Measurements from ENCODE around the gene FUT8.

- TF ChIP-seq, protein P1, sequence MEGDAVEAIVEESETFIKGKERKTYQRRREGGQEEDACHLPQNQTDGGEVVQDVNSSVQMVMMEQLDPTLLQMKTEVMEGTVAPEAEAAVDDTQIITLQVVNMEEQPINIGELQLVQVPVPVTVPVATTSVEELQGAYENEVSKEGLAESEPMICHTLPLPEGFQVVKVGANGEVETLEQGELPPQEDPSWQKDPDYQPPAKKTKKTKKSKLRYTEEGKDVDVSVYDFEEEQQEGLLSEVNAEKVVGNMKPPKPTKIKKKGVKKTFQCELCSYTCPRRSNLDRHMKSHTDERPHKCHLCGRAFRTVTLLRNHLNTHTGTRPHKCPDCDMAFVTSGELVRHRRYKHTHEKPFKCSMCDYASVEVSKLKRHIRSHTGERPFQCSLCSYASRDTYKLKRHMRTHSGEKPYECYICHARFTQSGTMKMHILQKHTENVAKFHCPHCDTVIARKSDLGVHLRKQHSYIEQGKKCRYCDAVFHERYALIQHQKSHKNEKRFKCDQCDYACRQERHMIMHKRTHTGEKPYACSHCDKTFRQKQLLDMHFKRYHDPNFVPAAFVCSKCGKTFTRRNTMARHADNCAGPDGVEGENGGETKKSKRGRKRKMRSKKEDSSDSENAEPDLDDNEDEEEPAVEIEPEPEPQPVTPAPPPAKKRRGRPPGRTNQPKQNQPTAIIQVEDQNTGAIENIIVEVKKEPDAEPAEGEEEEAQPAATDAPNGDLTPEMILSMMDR (conservative IDR thresholded peaks at IDR 0.05 in 1 of 2, IDR thresholded peaks at IDR 0.05 in 1 of 2; ENCODE audit: extremely low read depth in 1 of 2, insufficient read depth in 1 of 2, low read depth in 1 of 2, low read length in 2 of 2) = no peak
- TF ChIP-seq EZH2 (IDR thresholded peaks at IDR 0.05; ENCODE audit: borderline replicate concordance, low read length) = no peak
These were observed 31.7 kb downstream of the FUT8 start for GRCh38 chr14:65444230-65444629.

All from mammary epithelial cell (primary cell).